Panc1 (cell line): ENCODE results near the gene ADCY9. TPM values are rescaled to one million over a fixed set of nuclear protein-coding genes. Genes with fewer than 3 reads are reported as not detected.

Source experiments
- ATAC-seq: fragments of 200-7000 bp; cut with Tn5 transposase; 2 replicates; pipeline ENCODE4 v1.9.1; 2020; ENCODE audit warnings: mild to moderate bottlenecking, moderate library complexity
- BruUV-seq: library from RNA; stranded (reverse); fragments of 400-500 nt; replicated peaks from 2 replicates; lab custom pipeline; 2021; lab: Mats Ljungman, UMichigan
- CTCF ChIA-PET: fragments of 300-600 bp; sonication (Branson Sonifier 250); formaldehyde crosslinking; loops from one replicate; lab custom pipeline; 2022; ENCODE audit warnings: antibody characterized with exemption; lab: Charles Lee
- POLR2A ChIA-PET: fragments of 300-600 bp; sonication (Branson Sonifier 250); formaldehyde crosslinking; loops from one replicate; lab custom pipeline; 2022; ENCODE audit warnings: antibody characterized with exemption; lab: Charles Lee
- DNase-seq: peaks from one replicate; pipeline ENCODE4 v3.0.0-alpha.2; 2010; ENCODE audit warnings: low read depth, low spot score
- H3K27ac ChIP-seq: 2 replicates; pipeline ENCODE4 v1.5.1; 2011; ENCODE audit warnings: mild to moderate bottlenecking, low read length, inconsistent platforms
- H3K27me3 ChIP-seq: fragments of 200-500 bp; sonication (Bioruptor generic); 2 replicates; pipeline ENCODE4 v1.6.0; 2014; ENCODE audit warnings: low read length, inconsistent platforms; ENCODE audit not compliant: control insufficient read depth, insufficient read depth
- H3K36me3 ChIP-seq: fragments of 200-500 bp; sonication (Bioruptor generic); 2 replicates; pipeline ENCODE4 v1.5.1; 2014; ENCODE audit warnings: inconsistent platforms, mild to moderate bottlenecking, low read length, moderate library complexity; ENCODE audit not compliant: control insufficient read depth, insufficient read depth
- H3K4me1 ChIP-seq: 2 replicates; pipeline ENCODE4 v1.5.1; 2011; ENCODE audit warnings: inconsistent platforms, mild to moderate bottlenecking, low read length, moderate library complexity; ENCODE audit not compliant: control insufficient read depth, insufficient read depth
- H3K4me3 ChIP-seq, 2 experiments: 2 replicates each; pipeline ENCODE4 v1.5.1; 2011 to 2012; ENCODE audit warnings: low read depth in 2 of 2, low read length in 2 of 2, mild to moderate bottlenecking in 2 of 2, inconsistent platforms in 1 of 2, moderate library complexity in 1 of 2
- H3K9me3 ChIP-seq: fragments of 200-500 bp; sonication (Bioruptor generic); 2 replicates; pipeline ENCODE4 v1.5.1; 2014; ENCODE audit warnings: low read depth, mild to moderate bottlenecking, inconsistent platforms, low read length, moderate library complexity; ENCODE audit not compliant: control insufficient read depth, insufficient read depth
- POLR2AphosphoS5 ChIP-seq: IDR thresholded peaks from 2 replicates; pipeline ENCODE4 v1.6.1; 2012; ENCODE audit warnings: mild to moderate bottlenecking, low read depth, low read length, moderate library complexity
- SIN3A ChIP-seq: IDR thresholded peaks from 2 replicates; pipeline ENCODE4 v1.6.1; 2012; ENCODE audit warnings: low read depth, mild to moderate bottlenecking, low read length, moderate library complexity, borderline replicate concordance; ENCODE audit not compliant: insufficient read depth
- TCF7L2 ChIP-seq: IDR thresholded peaks from 2 replicates; pipeline ENCODE4 v1.6.1; 2011; ENCODE audit warnings: mild to moderate bottlenecking, low read depth, low read length, inconsistent platforms
- in situ Hi-C: cut with HindIII; loops from 2 replicates; pipeline ENCODE4 v1.10.0; 2016; ENCODE audit warnings: low sequenced_read_pairs, low pct_unique_long_range_greater_than_20kb
- intact Hi-C: fragments of 100-400 bp; cut with micrococcal nuclease; formaldehyde crosslinking; loops from one replicate; pipeline ENCODE4 v1.10.0; 2022; ENCODE audit not compliant: unreplicated experiment
- total RNA-seq: library from RNA; stranded (reverse); gene quantifications from one replicate; pipeline ENCODE4 v1.2.1, GENCODE V29; 2021; ENCODE audit not compliant: unreplicated experiment
- TF ChIP-seq, protein P1 (sequence below), 2 experiments: IDR thresholded peaks; 2 replicates each; pipeline ENCODE4 v1.6.1; 2011 to 2012; ENCODE audit warnings: low read depth in 2 of 2, control low read depth in 1 of 2, low read length in 1 of 2, mild to moderate bottlenecking in 1 of 2, moderate library complexity in 1 of 2; ENCODE audit not compliant: insufficient read depth in 1 of 2
- TF ChIP-seq, protein P2 (sequence below): fragments of 450-650 bp; IDR thresholded peaks from 2 replicates; pipeline ENCODE4 v1.5.1; 2017; ENCODE audit warnings: mild to moderate bottlenecking

ADCY9 gene
- total RNA-seq, 1 experiment from 2014 or later = 29.8 TPM

DNA sequence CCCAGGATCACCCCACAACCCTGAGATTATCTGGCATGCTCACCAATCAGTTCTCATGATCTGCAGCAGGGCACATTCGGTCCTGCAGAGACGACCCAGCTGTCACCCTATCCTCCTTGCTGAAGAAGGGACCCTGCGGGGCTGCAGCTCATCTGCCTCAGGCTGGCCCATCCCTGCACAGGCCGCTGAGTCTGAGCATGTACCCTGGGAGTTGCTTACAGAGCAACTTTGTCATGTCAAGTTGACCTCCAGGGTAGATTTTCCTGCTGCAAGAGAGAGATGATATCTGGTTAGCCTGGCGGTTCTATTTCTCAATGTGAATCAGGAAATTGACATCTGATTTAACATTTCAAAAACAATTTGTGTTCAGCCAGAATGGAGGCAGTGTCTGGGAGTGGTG is 36.0 kb upstream of the ADCY9 start:
- BruUV-seq = no TSS peak
- ATAC-seq (no peak; the same call in 1 of the 2 replicates), DNase-seq (no peak)
- in situ Hi-C loops = no loop called here
- intact Hi-C loops = no loop called here
- no peaks in the 10 kb centered on the region for H3K9me3 ChIP-seq
- H3K4me1 ChIP-seq = no peaks in the 10 kb centered on the region
- H3K27ac ChIP-seq = no peak overlapping the region
- no peak overlapping the region for H3K4me3 ChIP-seq
- H3K27me3 ChIP-seq = no peaks in the 10 kb centered on the region
- ChIA-PET POLR2A (no interaction called here), CTCF (no interaction called here)
- no peaks in the 10 kb centered on the region for H3K36me3 ChIP-seq
- TF ChIP-seq TCF7L2 = no peak
- TF ChIP-seq, protein P1, sequence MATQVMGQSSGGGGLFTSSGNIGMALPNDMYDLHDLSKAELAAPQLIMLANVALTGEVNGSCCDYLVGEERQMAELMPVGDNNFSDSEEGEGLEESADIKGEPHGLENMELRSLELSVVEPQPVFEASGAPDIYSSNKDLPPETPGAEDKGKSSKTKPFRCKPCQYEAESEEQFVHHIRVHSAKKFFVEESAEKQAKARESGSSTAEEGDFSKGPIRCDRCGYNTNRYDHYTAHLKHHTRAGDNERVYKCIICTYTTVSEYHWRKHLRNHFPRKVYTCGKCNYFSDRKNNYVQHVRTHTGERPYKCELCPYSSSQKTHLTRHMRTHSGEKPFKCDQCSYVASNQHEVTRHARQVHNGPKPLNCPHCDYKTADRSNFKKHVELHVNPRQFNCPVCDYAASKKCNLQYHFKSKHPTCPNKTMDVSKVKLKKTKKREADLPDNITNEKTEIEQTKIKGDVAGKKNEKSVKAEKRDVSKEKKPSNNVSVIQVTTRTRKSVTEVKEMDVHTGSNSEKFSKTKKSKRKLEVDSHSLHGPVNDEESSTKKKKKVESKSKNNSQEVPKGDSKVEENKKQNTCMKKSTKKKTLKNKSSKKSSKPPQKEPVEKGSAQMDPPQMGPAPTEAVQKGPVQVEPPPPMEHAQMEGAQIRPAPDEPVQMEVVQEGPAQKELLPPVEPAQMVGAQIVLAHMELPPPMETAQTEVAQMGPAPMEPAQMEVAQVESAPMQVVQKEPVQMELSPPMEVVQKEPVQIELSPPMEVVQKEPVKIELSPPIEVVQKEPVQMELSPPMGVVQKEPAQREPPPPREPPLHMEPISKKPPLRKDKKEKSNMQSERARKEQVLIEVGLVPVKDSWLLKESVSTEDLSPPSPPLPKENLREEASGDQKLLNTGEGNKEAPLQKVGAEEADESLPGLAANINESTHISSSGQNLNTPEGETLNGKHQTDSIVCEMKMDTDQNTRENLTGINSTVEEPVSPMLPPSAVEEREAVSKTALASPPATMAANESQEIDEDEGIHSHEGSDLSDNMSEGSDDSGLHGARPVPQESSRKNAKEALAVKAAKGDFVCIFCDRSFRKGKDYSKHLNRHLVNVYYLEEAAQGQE (IDR thresholded peaks at IDR 0.05; ENCODE audit: insufficient read depth in 1 of 2, low read depth in 2 of 2, low read length in 1 of 2) = no peak
- no peak for TF ChIP-seq POLR2AphosphoS5

DNA sequence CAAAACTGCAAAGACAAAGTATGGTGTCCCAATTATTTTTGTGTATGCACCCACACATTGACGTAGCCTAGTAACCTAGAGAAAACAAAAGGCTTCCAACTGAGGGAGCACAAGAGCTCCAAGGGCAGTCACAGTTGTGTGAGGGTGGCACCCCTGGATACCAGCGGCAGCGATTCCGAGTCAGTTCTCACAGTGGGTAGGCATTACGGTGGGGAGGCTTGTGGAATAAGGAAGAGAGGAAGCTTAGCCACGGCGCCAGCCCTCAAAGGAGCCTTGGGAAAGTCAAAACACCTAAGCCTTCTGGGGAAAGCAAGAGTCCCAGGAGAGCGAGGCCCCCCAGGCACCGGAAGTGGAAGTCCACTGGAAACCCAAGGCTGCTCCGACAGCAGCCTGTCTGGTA is 31.0 kb upstream of the ADCY9 start:
- no peaks in the 10 kb centered on the region for H3K9me3 ChIP-seq
- ATAC-seq (no peak), DNase-seq (no peak)
- no peaks in the 10 kb centered on the region for H3K36me3 ChIP-seq
- CTCF ChIA-PET = no interaction called here
- no peaks in the 10 kb centered on the region for H3K27me3 ChIP-seq
- intact Hi-C loops = no loop called here
- H3K27ac ChIP-seq = no peak overlapping the region
- POLR2A ChIA-PET = no interaction called here
- no peak for TF ChIP-seq POLR2AphosphoS5
- TF ChIP-seq, protein P1 (IDR thresholded peaks at IDR 0.05; ENCODE audit: insufficient read depth in 1 of 2, low read depth in 2 of 2, low read length in 1 of 2) = no peak
- no peak for TF ChIP-seq SIN3A
- TF ChIP-seq, protein P2, sequence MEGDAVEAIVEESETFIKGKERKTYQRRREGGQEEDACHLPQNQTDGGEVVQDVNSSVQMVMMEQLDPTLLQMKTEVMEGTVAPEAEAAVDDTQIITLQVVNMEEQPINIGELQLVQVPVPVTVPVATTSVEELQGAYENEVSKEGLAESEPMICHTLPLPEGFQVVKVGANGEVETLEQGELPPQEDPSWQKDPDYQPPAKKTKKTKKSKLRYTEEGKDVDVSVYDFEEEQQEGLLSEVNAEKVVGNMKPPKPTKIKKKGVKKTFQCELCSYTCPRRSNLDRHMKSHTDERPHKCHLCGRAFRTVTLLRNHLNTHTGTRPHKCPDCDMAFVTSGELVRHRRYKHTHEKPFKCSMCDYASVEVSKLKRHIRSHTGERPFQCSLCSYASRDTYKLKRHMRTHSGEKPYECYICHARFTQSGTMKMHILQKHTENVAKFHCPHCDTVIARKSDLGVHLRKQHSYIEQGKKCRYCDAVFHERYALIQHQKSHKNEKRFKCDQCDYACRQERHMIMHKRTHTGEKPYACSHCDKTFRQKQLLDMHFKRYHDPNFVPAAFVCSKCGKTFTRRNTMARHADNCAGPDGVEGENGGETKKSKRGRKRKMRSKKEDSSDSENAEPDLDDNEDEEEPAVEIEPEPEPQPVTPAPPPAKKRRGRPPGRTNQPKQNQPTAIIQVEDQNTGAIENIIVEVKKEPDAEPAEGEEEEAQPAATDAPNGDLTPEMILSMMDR = no peak
- TF ChIP-seq TCF7L2 = no peak
- H3K4me3 ChIP-seq = no peak overlapping the region
- in situ Hi-C loops = no loop called here
- H3K4me1 ChIP-seq = no peaks in the 10 kb centered on the region
- BruUV-seq = no TSS peak
